DOHH2 (cell line): Measurements from ENCODE around the gene PHLPP1.

Experiments
- H3F3A ChIP-seq: fragments of 200-600 bp; sonication (generic), shearing (Covaris generic); 2 replicates; pipeline ENCODE4 v1.6.0; 2016; ENCODE audit warnings: antibody characterized with exemption, mild to moderate bottlenecking; ENCODE audit not compliant: control insufficient read depth, insufficient read depth
- H3K27ac ChIP-seq: fragments of 200-600 bp; sonication (generic); 2 replicates; pipeline ENCODE4 v1.5.1; 2014; ENCODE audit warnings: low read depth, mild to moderate bottlenecking, low read length, moderate library complexity
- H3K27me3 ChIP-seq: fragments of 200-600 bp; sonication (generic); 2 replicates; pipeline ENCODE4 v1.6.1; 2014; ENCODE audit warnings: mild to moderate bottlenecking, low read length, mixed read lengths; ENCODE audit not compliant: control insufficient read depth
- H3K36me3 ChIP-seq: fragments of 200-600 bp; sonication (generic); 2 replicates; pipeline ENCODE4 v1.6.1; 2014; ENCODE audit warnings: mild to moderate bottlenecking, low read length, moderate library complexity, mixed read lengths; ENCODE audit not compliant: control insufficient read depth
- H3K4me1 ChIP-seq: fragments of 200-600 bp; sonication (generic); 2 replicates; pipeline ENCODE4 v1.6.1; 2014; ENCODE audit warnings: mild to moderate bottlenecking, low read length, mixed read lengths; ENCODE audit not compliant: control insufficient read depth
- H3K4me2 ChIP-seq: fragments of 200-600 bp; sonication (generic); 2 replicates; pipeline ENCODE4 v1.6.0; 2014; ENCODE audit warnings: mild to moderate bottlenecking, low read length, moderate library complexity
- H3K4me3 ChIP-seq: fragments of 200-600 bp; sonication (generic); 2 replicates; pipeline ENCODE4 v1.5.1; 2014; ENCODE audit warnings: mild to moderate bottlenecking, low read length, mixed read lengths
- H3K79me2 ChIP-seq: fragments of 200-600 bp; sonication (generic); 2 replicates; pipeline ENCODE4 v1.6.1; 2014; ENCODE audit warnings: mild to moderate bottlenecking, low read length, mixed read lengths; ENCODE audit not compliant: control insufficient read depth
- H3K9me2 ChIP-seq: fragments of 200-600 bp; sonication (generic); replicated peaks from 2 replicates; pipeline ENCODE4 v1.6.1; 2014; ENCODE audit warnings: mild to moderate bottlenecking, low read length, mixed read lengths; ENCODE audit not compliant: control insufficient read depth
- H3K9me3 ChIP-seq: fragments of 200-600 bp; sonication (generic); 2 replicates; pipeline ENCODE4 v1.6.1; 2014; ENCODE audit warnings: antibody characterized with exemption, low read length, mixed read lengths; ENCODE audit not compliant: control insufficient read depth, insufficient read depth
- H4K20me1 ChIP-seq: fragments of 200-600 bp; sonication (generic); 2 replicates; pipeline ENCODE4 v1.6.0; 2014; ENCODE audit warnings: low read depth, mild to moderate bottlenecking, antibody characterized with exemption, low read length, moderate library complexity; ENCODE audit not compliant: control insufficient read depth, insufficient read depth
- EZH2phosphoT487 ChIP-seq: fragments of 200-600 bp; sonication (generic); IDR thresholded peaks from 2 replicates; pipeline ENCODE4 v1.6.1; 2017; ENCODE audit warnings: borderline replicate concordance, mild to moderate bottlenecking, antibody characterized with exemption, low read length, moderate library complexity, mixed read lengths
- TF ChIP-seq, protein P1 (sequence below): fragments of 200-600 bp; sonication (generic); IDR thresholded peaks from one replicate; pipeline ENCODE4 v1.5.1; 2014; ENCODE audit warnings: antibody characterized with exemption, mild to moderate bottlenecking, low read depth, low read length; ENCODE audit not compliant: poor library complexity, severe bottlenecking

Gene PHLPP1

DNA sequence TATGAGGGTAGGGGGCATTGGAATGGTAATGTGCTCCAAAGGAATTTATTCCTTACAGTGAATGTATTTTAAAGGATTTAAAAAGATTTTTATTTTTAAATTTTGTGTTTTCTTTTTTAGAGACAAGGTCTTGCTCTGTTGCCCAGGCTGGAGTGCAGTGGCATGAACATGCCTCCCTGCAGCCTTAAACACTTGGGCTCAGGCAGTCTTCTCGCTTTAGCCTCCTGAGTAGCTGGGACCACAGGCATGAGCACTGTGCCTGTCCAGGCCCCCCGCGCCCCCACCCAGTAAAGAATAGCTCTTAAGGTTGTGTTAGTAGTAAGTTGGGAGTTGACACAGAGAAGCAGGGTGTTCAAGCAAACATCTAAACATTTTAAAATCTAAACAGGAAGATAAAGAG is 36.6 kb downstream of the PHLPP1 start:
- H3K4me2 ChIP-seq: no peak overlapping the region

DNA sequence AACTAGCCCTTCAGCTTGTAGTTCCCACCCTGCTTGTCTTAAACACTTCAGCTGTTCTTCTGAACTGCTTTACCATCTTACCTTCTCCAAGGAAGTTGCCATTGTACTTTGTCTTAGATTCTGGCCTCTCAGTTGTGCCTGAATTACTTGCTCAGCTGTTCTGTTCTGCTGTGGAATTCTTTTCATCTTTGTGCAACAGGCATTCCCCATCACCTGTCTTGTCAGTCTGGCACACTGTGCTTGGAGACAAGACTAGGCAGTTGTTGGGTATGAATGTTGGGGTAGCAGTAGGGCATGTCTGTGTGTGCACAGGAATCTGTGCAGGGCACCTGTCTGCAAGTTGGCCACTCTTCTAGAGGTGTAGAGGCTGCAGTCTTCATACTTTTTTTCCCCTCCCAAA is 38.7 kb downstream of the PHLPP1 start:
- peaks cover 93% of the 10 kb centered on the region for H3K79me2 ChIP-seq
- no peaks in the 10 kb centered on the region for H3K27me3 ChIP-seq
- H3K9me3 ChIP-seq: no peaks in the 10 kb centered on the region
- H3K36me3 ChIP-seq: no peaks in the 10 kb centered on the region
- no peaks in the 10 kb centered on the region for H3K9me2 ChIP-seq
- peaks cover 14% of the 10 kb centered on the region for H3K4me1 ChIP-seq
- no peaks in the 10 kb centered on the region for H3F3A ChIP-seq
- TF ChIP-seq, protein P1, sequence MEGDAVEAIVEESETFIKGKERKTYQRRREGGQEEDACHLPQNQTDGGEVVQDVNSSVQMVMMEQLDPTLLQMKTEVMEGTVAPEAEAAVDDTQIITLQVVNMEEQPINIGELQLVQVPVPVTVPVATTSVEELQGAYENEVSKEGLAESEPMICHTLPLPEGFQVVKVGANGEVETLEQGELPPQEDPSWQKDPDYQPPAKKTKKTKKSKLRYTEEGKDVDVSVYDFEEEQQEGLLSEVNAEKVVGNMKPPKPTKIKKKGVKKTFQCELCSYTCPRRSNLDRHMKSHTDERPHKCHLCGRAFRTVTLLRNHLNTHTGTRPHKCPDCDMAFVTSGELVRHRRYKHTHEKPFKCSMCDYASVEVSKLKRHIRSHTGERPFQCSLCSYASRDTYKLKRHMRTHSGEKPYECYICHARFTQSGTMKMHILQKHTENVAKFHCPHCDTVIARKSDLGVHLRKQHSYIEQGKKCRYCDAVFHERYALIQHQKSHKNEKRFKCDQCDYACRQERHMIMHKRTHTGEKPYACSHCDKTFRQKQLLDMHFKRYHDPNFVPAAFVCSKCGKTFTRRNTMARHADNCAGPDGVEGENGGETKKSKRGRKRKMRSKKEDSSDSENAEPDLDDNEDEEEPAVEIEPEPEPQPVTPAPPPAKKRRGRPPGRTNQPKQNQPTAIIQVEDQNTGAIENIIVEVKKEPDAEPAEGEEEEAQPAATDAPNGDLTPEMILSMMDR: no peak
- TF ChIP-seq EZH2phosphoT487: no peak
- H3K27ac ChIP-seq: no peak overlapping the region
- H4K20me1 ChIP-seq: no peaks in the 10 kb centered on the region; the same call in none of the 2 replicates
- H3K4me3 ChIP-seq: no peak overlapping the region
- no peak overlapping the region for H3K4me2 ChIP-seq

More for the DNA sequence above, 36.6 kb downstream of the PHLPP1 start:
- Histone ChIP-seq H3K4me3 (no peak overlapping the region), H3K9me2 (no peaks in the 10 kb centered on the region), H3K79me2 (peaks cover 95% of the 10 kb centered on the region), H4K20me1 (no peaks in the 10 kb centered on the region; the same call in none of the 2 replicates), H3K36me3 (no peaks in the 10 kb centered on the region), H3K27me3 (no peaks in the 10 kb centered on the region), H3K9me3 (no peaks in the 10 kb centered on the region), H3K4me1 (peaks cover 14% of the 10 kb centered on the region), H3F3A (no peaks in the 10 kb centered on the region), H3K27ac (no peak overlapping the region)
- TF ChIP-seq EZH2phosphoT487: no peak
- TF ChIP-seq, protein P1: no peak

DNA sequence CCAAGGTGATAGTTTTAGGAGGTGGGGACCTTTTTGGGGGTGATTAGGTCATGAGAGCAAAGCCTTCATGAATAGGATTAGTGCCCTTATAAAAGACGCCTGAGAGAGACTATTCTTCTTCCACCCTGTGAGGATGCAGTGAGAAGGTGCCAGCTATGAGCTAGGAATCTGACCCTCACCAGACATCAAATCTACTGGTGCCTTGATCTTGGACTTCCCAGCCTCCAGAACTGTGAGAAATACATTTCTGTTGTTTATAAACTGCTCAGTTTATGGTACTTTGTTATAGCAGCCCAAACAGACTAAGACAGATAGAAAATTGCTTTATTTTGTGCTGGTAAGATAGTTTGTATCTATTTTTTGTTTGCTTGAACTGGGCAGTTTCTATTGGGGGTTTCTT is 40.1 kb downstream of the PHLPP1 start:
- H3K36me3 ChIP-seq: no peaks in the 10 kb centered on the region
- H3F3A ChIP-seq: no peaks in the 10 kb centered on the region
- H3K27me3 ChIP-seq: no peaks in the 10 kb centered on the region
- H3K9me3 ChIP-seq: no peaks in the 10 kb centered on the region
- no peaks in the 10 kb centered on the region; the same call in none of the 2 replicates for H4K20me1 ChIP-seq
- H3K9me2 ChIP-seq: no peaks in the 10 kb centered on the region
- no peak overlapping the region for H3K4me3 ChIP-seq
- H3K27ac ChIP-seq: no peak overlapping the region
- peaks cover 95% of the 10 kb centered on the region for H3K79me2 ChIP-seq
- TF ChIP-seq, protein P1: no peak
- TF ChIP-seq EZH2phosphoT487: no peak
- peaks cover 14% of the 10 kb centered on the region for H3K4me1 ChIP-seq
- H3K4me2 ChIP-seq: no peak overlapping the region

DNA sequence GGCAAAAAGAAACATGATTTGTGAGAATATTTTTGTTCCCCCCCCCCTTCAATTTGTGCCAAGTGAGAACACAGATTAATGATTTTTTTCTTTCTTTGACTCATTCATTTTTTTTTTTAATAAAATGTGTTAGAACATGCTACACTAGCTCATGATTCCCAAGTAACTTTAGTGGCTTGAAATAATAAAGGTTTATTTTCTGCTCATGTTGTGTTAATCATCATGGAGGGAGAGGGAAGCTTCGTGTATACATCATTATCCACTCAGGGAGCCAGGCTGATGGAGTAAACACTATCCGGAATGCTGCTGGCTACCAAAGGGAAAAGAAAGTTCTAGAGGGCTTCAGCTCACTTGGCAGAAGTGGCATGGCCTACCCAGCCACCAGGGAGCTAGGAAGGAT is 40.6 kb downstream of the PHLPP1 start:
- peaks cover 9% of the 10 kb centered on the region for H3K4me1 ChIP-seq
- H3F3A ChIP-seq: no peaks in the 10 kb centered on the region
- no peaks in the 10 kb centered on the region for H3K9me2 ChIP-seq
- peaks cover 94% of the 10 kb centered on the region for H3K79me2 ChIP-seq
- no peaks in the 10 kb centered on the region; the same call in none of the 2 replicates for H4K20me1 ChIP-seq
- H3K4me2 ChIP-seq: no peak overlapping the region
- no peaks in the 10 kb centered on the region for H3K36me3 ChIP-seq
- H3K9me3 ChIP-seq: no peaks in the 10 kb centered on the region
- H3K27ac ChIP-seq: no peak overlapping the region
- no peaks in the 10 kb centered on the region for H3K27me3 ChIP-seq
- no peak overlapping the region for H3K4me3 ChIP-seq
- TF ChIP-seq EZH2phosphoT487: no peak
- TF ChIP-seq, protein P1: no peak
